Liver (tissue), 9 donors: ENCODE data around the gene PRKN. TPM values are rescaled to one million over a fixed set of nuclear protein-coding genes. Genes with fewer than 3 reads are reported as not detected.

Experiments
- DNase-seq: peaks from one replicate; pipeline ENCODE4 v3.0.0-alpha.2; 2017; ENCODE audit warnings: low spot score
- H3K27ac ChIP-seq, 2 donors: one replicate each; pipeline ENCODE4 v1.7.0; 2013; ENCODE audit warnings: inconsistent platforms in 2 of 2, low read length in 2 of 2, control low read depth in 1 of 2, low read depth in 1 of 2, mild to moderate bottlenecking in 1 of 2
- H3K27me3 ChIP-seq, 4 donors: one replicate each; pipeline versions ENCODE4 v1.6.1 to v1.7.0; 2013; ENCODE audit warnings: low read length in 3 of 4, inconsistent platforms in 1 of 4, mild to moderate bottlenecking in 1 of 4, moderate library complexity in 1 of 4; ENCODE audit not compliant: control insufficient read depth in 4 of 4, insufficient read depth in 4 of 4
- H3K36me3 ChIP-seq, 4 donors: one replicate each; pipeline versions ENCODE4 v1.6.1 to v1.7.0; 2013; ENCODE audit warnings: low read length in 3 of 4, mild to moderate bottlenecking in 3 of 4, low read depth in 1 of 4, moderate library complexity in 1 of 4; ENCODE audit not compliant: control insufficient read depth in 4 of 4, insufficient read depth in 3 of 4
- H3K4me1 ChIP-seq, 4 donors: one replicate each; pipeline versions ENCODE4 v1.6.1 to v1.7.0; 2013; ENCODE audit warnings: low read length in 3 of 4, mild to moderate bottlenecking in 3 of 4, moderate library complexity in 1 of 4; ENCODE audit not compliant: control insufficient read depth in 4 of 4, insufficient read depth in 4 of 4
- H3K4me3 ChIP-seq, 3 donors: one replicate each; pipeline versions ENCODE4 v1.6.1 to v1.7.0; 2013; ENCODE audit warnings: low read length in 3 of 3, control low read depth in 1 of 3, low read depth in 1 of 3, mild to moderate bottlenecking in 1 of 3
- H3K9ac ChIP-seq, 2 donors: one replicate each; pipeline ENCODE4 v1.7.0; 2013; ENCODE audit warnings: low read length in 2 of 2, mild to moderate bottlenecking in 2 of 2, moderate library complexity in 2 of 2, control low read depth in 1 of 2, low read depth in 1 of 2
- H3K9me3 ChIP-seq, 4 donors: one replicate each; pipeline versions ENCODE4 v1.6.1 to v1.7.0; 2013; ENCODE audit warnings: low read length in 3 of 4; ENCODE audit not compliant: control insufficient read depth in 4 of 4
- ATF3 ChIP-seq: IDR thresholded peaks from 2 replicates; pipeline ENCODE4 v1.6.1; 2016; ENCODE audit warnings: antibody characterized with exemption
- GABPA ChIP-seq, 2 donors: IDR thresholded peaks in 1 of 2; conservative IDR thresholded peaks in 1 of 2; 2 replicates each; pipeline ENCODE4 v1.6.1; 2016; ENCODE audit warnings: antibody characterized with exemption in 2 of 2, mild to moderate bottlenecking in 1 of 2, moderate library complexity in 1 of 2
- HNF4A ChIP-seq, 2 donors: conservative IDR thresholded peaks; 2 replicates each; pipeline ENCODE4 v1.6.1; 2016; ENCODE audit warnings: antibody characterized with exemption in 2 of 2, mild to moderate bottlenecking in 2 of 2
- HNF4G ChIP-seq: IDR thresholded peaks from 2 replicates; pipeline ENCODE4 v1.6.1; 2016; ENCODE audit warnings: antibody characterized with exemption
- JUND ChIP-seq, 2 donors: IDR thresholded peaks; 2 replicates each; pipeline ENCODE4 v1.6.1; 2016; ENCODE audit warnings: antibody characterized with exemption in 2 of 2
- NR2F2 ChIP-seq: IDR thresholded peaks from 2 replicates; pipeline ENCODE4 v1.6.1; 2016; ENCODE audit warnings: antibody characterized with exemption
- RAD21 ChIP-seq, 2 donors: IDR thresholded peaks; 2 replicates each; pipeline ENCODE4 v1.6.1; 2016; ENCODE audit warnings: antibody characterized with exemption in 2 of 2, mild to moderate bottlenecking in 2 of 2
- REST ChIP-seq: IDR thresholded peaks from 2 replicates; pipeline ENCODE4 v1.6.1; 2016; ENCODE audit warnings: antibody characterized with exemption, mild to moderate bottlenecking
- RXRA ChIP-seq, 2 donors: IDR thresholded peaks; 2 replicates each; pipeline ENCODE4 v1.6.1; 2017 to 2018; ENCODE audit warnings: antibody characterized with exemption in 2 of 2, mild to moderate bottlenecking in 1 of 2
- TAF1 ChIP-seq: conservative IDR thresholded peaks from 2 replicates; pipeline ENCODE4 v1.6.1; 2016; ENCODE audit warnings: antibody characterized with exemption, mild to moderate bottlenecking
- YY1 ChIP-seq: IDR thresholded peaks from 2 replicates; pipeline ENCODE4 v1.6.1; 2016; ENCODE audit warnings: antibody characterized with exemption, mild to moderate bottlenecking
- ZBTB33 ChIP-seq: IDR thresholded peaks from 2 replicates; pipeline ENCODE4 v1.6.1; 2016; ENCODE audit warnings: antibody characterized with exemption
- WGBS: extraction: QIAGEN DNeasy Blood & Tissue Kit; methylation state at CpG from one replicate; pipeline ENCODE4 v1.1.7; 2013; 5-methylcytosine and 5-hydroxymethylcytosine counted together
- polyA plus RNA-seq, 2 donors: library from polyadenylated mRNA; stranded (reverse) in 1 of 2; unstranded in 1 of 2; fragments of 200-250 nt in 1 of 2; fragments of >200 nt in 1 of 2; fragmentation: Nextera tagmentation in 1 of 2; extraction: Ambion mirVana in 1 of 2; gene quantifications; one replicate each; pipeline versions ENCODE4 v1.2.1 to v1.2.3, GENCODE V29; 2013 to 2015
- total RNA-seq, 2 donors: library from RNA; depleted of rRNA; stranded (reverse); fragments of >200 nt; gene quantifications; one replicate each; pipeline ENCODE4 v1.2.3, GENCODE V29; 2014
- TF ChIP-seq, protein P1 (sequence below): fragments of 150-350 bp; IDR thresholded peaks from 2 replicates; pipeline ENCODE4 v1.5.1; 2017; ENCODE audit warnings: improper control_type of control experiment, low read depth, low read length; ENCODE audit not compliant: missing input control
- TF ChIP-seq, protein P2 (sequence below): IDR thresholded peaks from 2 replicates; pipeline ENCODE4 v1.6.1; 2016; ENCODE audit warnings: antibody characterized with exemption
- donor health status: healthy.
- donor health status: healthy.
- donor health status: healthy.
- donor health status: healthy.
- donor health status: healthy.

Gene PRKN
- total and polyA plus RNA-seq, 4 donors = 0.47 to 4.1 (median 3.2) TPM

- TF ChIP-seq TAF1 (no peak), RAD21 (IDR thresholded peaks at IDR 0.05) (no peak)
Observed at GRCh38 chr6:161835500-161836215, 891.9 kb downstream of the PRKN start (continued).

GRCh38 chr6:161834426-161834825 is 893.1 kb downstream of the PRKN start:
- Histone ChIP-seq H3K4me1 (no peaks in the 10 kb centered on the region), H3K27ac (no peak overlapping the region), H3K4me3 (no peak overlapping the region), H3K9ac (no peak overlapping the region), H3K9me3 (no peaks in the 10 kb centered on the region), H3K27me3 (no peaks in the 10 kb centered on the region), H3K36me3 (no peaks in the 10 kb centered on the region)
- WGBS = 93% methylated on average over 6 of the region's 6 CpGs
- no peak for DNase-seq
- TF ChIP-seq RXRA (IDR thresholded peaks at IDR 0.05) (no peak), HNF4G (no peak), JUND (IDR thresholded peaks at IDR 0.05) (no peak), GABPA (IDR thresholded peaks at IDR 0.05 in 1 of 2, conservative IDR thresholded peaks at IDR 0.05 in 1 of 2) (no peak), HNF4A (conservative IDR thresholded peaks at IDR 0.05) (no peak), YY1 (no peak), ATF3 (no peak)
- TF ChIP-seq, protein P1, sequence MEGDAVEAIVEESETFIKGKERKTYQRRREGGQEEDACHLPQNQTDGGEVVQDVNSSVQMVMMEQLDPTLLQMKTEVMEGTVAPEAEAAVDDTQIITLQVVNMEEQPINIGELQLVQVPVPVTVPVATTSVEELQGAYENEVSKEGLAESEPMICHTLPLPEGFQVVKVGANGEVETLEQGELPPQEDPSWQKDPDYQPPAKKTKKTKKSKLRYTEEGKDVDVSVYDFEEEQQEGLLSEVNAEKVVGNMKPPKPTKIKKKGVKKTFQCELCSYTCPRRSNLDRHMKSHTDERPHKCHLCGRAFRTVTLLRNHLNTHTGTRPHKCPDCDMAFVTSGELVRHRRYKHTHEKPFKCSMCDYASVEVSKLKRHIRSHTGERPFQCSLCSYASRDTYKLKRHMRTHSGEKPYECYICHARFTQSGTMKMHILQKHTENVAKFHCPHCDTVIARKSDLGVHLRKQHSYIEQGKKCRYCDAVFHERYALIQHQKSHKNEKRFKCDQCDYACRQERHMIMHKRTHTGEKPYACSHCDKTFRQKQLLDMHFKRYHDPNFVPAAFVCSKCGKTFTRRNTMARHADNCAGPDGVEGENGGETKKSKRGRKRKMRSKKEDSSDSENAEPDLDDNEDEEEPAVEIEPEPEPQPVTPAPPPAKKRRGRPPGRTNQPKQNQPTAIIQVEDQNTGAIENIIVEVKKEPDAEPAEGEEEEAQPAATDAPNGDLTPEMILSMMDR = no peak

DNA sequence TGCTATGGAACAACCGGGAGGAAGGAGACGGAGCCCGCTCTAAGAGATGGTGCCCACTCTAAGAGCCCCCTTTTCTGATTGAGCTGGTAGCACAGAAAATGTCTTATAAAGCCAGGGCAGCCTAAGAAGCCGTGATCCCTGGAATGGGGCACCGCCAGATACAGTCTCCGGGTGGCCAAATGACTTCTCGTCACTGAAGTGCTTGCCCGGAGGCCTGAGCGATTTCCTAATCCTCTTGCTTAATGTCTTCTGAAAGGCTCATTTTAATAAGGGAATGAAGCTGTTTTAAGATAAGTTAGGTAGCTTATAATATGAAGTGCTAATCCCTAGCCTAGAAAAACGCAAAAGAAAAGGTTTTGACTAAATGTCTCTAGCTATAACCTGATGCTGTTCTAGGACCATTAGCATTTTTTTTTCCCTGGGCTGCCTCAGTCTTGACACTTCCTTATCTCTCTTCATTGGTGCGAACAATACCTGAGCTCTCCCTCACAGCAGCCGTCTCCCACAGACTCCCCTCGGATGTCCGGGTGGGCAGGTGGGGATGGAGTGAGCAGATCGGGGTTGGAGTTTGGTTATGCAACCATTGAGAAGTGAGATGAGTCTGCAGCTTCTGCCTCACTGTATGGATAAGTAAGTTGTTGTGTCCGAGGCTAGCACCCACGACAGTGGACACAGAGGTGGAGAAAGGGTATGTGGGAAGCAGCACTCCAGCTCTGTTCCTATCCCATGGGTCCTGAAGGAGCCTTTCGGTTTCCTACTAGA is 894.3 kb downstream of the PRKN start:
- Histone ChIP-seq H3K36me3 (no peaks in the 10 kb centered on the region), H3K4me1 (no peaks in the 10 kb centered on the region), H3K27ac (no peak overlapping the region), H3K9me3 (no peaks in the 10 kb centered on the region), H3K27me3 (no peaks in the 10 kb centered on the region), H3K4me3 (no peak overlapping the region), H3K9ac (no peak overlapping the region)
- TF ChIP-seq, protein P2, sequence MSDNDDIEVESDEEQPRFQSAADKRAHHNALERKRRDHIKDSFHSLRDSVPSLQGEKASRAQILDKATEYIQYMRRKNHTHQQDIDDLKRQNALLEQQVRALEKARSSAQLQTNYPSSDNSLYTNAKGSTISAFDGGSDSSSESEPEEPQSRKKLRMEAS = no peak
- TF ChIP-seq, protein P1 = no peak
- TF ChIP-seq RXRA (IDR thresholded peaks at IDR 0.05) (no peak), ATF3 (no peak), HNF4A (conservative IDR thresholded peaks at IDR 0.05) (no peak), REST (no peak), NR2F2 (no peak), RAD21 (IDR thresholded peaks at IDR 0.05) (no peak), ZBTB33 (no peak)
- DNase-seq = no peak
- WGBS = 81% methylated on average over 18 of the region's 18 CpGs
